Epithelial cell of proximal tubule (primary cell): ENCODE data around the gene TMEM196. TPM values are rescaled to one million over a fixed set of nuclear protein-coding genes. Genes with fewer than 3 reads are reported as not detected.

Source experiments
- DNase-seq: peaks from one replicate; pipeline ENCODE4 v3.0.0-alpha.2; 2011; ENCODE audit warnings: low read depth
- H3K4me3 ChIP-seq: 2 replicates; pipeline ENCODE4 v1.5.1; 2011; ENCODE audit warnings: low read depth, mild to moderate bottlenecking, low read length
- CTCF ChIP-seq: conservative IDR thresholded peaks from 2 replicates; pipeline ENCODE4 v1.5.1; 2012; ENCODE audit warnings: low read depth, mild to moderate bottlenecking, low read length
- total RNA-seq: library from RNA; depleted of rRNA; stranded (reverse); fragments of >200 nt; gene quantifications from 2 replicates; pipeline ENCODE4 v1.2.3, GENCODE V29; 2015

Gene TMEM196
- total RNA-seq, 1 donor from 2014 or later = not detected

- no peak overlapping the region for H3K4me3 ChIP-seq
- peak; percentile 72 for TF ChIP-seq CTCF
- peak; percentile 18 for DNase-seq
Observed at GRCh38 chr7:19747740-19748339, 25.6 kb downstream of the TMEM196 start.

GRCh38 chr7:19744075-19744474 lies 29.3 kb downstream of the TMEM196 start:
- DNase-seq = no peak
- no peak overlapping the region for H3K4me3 ChIP-seq
- TF ChIP-seq CTCF = no peak

GRCh38 chr7:19728716-19729115 lies 44.7 kb downstream of the TMEM196 start:
- no peak overlapping the region for H3K4me3 ChIP-seq
- DNase-seq = no peak
- no peak for TF ChIP-seq CTCF

GRCh38 chr7:19725770-19726169 lies 47.6 kb downstream of the TMEM196 start:
- no peak overlapping the region for H3K4me3 ChIP-seq
- TF ChIP-seq CTCF = no peak
- DNase-seq = no peak

DNA sequence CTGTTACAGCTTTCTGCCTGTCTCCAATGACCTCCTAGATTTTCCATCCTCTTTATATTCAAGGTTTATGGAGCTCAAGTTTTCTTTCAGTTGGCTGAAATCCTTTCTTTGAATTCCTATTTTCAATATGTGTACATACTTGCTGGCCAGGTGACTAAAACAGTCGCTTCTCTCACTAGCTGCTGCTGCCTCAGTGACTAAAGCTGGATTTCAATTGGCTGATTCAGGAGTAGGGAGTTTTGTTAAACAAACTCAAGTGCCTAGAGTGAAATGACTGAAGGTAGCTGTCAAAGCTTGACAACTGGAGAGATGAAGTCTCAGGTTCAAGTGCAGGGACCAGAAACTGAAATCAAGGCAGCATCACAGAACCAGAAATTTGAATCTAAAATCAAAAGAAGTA lies 57.9 kb downstream of the TMEM196 start:
- no peak for DNase-seq
- no peak for TF ChIP-seq CTCF
- no peak overlapping the region for H3K4me3 ChIP-seq

GRCh38 chr7:19713676-19714075 lies 59.7 kb downstream of the TMEM196 start:
- H3K4me3 ChIP-seq = no peak overlapping the region
- peak; percentile 20 for DNase-seq
- peak; percentile 66 for TF ChIP-seq CTCF

DNA sequence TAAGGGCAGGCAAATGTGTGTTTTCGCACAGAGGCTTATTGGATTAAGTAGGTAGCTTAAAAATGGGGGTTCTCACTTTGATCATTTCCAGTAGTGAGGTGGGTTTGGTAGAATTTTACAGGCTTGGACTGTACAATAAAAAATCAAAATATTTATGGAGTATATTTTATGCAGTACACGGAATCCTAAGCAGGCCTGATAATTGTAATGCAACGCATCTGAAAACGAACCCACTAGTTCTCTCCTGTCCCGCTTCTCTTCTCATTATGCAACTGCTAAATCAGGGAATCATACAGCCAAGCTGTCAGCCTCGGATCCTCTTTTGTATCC lies 64.2 kb downstream of the TMEM196 start:
- no peak for DNase-seq
- H3K4me3 ChIP-seq = peak overlapping the region; percentile 70
- TF ChIP-seq CTCF = no peak
